Trophoblast cell (in vitro differentiated cells and primary cell): Measurements from ENCODE around the gene CARD10.
A peak's percentile ranks its signal among the peaks of the same experiment; 100 is the strongest.

Source experiments
- DNase-seq, 2 donors: peaks; one replicate each; pipeline ENCODE4 v3.0.0-alpha.2; 2016
- H2AFZ ChIP-seq: 2 replicates; pipeline ENCODE4 v1.6.1; 2013; ENCODE audit warnings: low read length, moderate library complexity, mild to moderate bottlenecking; ENCODE audit not compliant: insufficient read depth, poor library complexity
- H2AK5ac ChIP-seq: 2 replicates; pipeline ENCODE4 v1.6.1; 2013; ENCODE audit warnings: mild to moderate bottlenecking, low read length
- H2BK120ac ChIP-seq: 2 replicates; pipeline ENCODE4 v1.6.1; 2013; ENCODE audit warnings: low read length, mild to moderate bottlenecking, moderate library complexity; ENCODE audit not compliant: insufficient read depth, poor library complexity
- H2BK12ac ChIP-seq: 2 replicates; pipeline ENCODE4 v1.6.1; 2013; ENCODE audit warnings: mild to moderate bottlenecking, low read length, moderate library complexity
- H2BK5ac ChIP-seq: 2 replicates; pipeline ENCODE4 v1.6.1; 2013; ENCODE audit warnings: low read length, low read depth, moderate library complexity, mild to moderate bottlenecking; ENCODE audit not compliant: poor library complexity
- H3K14ac ChIP-seq: 2 replicates; pipeline ENCODE4 v1.6.1; 2013; ENCODE audit warnings: mild to moderate bottlenecking, low read length
- H3K18ac ChIP-seq: 2 replicates; pipeline ENCODE4 v1.6.1; 2013; ENCODE audit warnings: mild to moderate bottlenecking, low read length
- H3K23ac ChIP-seq: 2 replicates; pipeline ENCODE4 v1.6.1; 2013; ENCODE audit warnings: low read length
- H3K27ac ChIP-seq: 2 replicates; pipeline ENCODE4 v1.5.1; 2013; ENCODE audit warnings: low read depth, mild to moderate bottlenecking, inconsistent platforms, low read length, moderate library complexity
- H3K27me3 ChIP-seq: 2 replicates; pipeline ENCODE4 v1.6.1; 2013; ENCODE audit warnings: inconsistent platforms, mild to moderate bottlenecking, low read length, moderate library complexity; ENCODE audit not compliant: insufficient read depth
- H3K36me3 ChIP-seq, 2 experiments: 1 replicate in 1 of 2; 2 replicates in 1 of 2; pipeline ENCODE4 v1.6.1; 2013; ENCODE audit warnings: low read length in 2 of 2, mild to moderate bottlenecking in 2 of 2, moderate library complexity in 1 of 2; ENCODE audit not compliant: insufficient read depth in 2 of 2, control insufficient read depth in 1 of 2
- H3K4ac ChIP-seq: 2 replicates; pipeline ENCODE4 v1.6.1; 2013; ENCODE audit warnings: low read depth, mild to moderate bottlenecking, low read length, moderate library complexity
- H3K4me1 ChIP-seq, 2 experiments: 1 replicate in 1 of 2; 2 replicates in 1 of 2; pipeline ENCODE4 v1.6.1; 2013; ENCODE audit warnings: low read length in 2 of 2, mild to moderate bottlenecking in 2 of 2, moderate library complexity in 1 of 2; ENCODE audit not compliant: insufficient read depth in 2 of 2, control insufficient read depth in 1 of 2
- H3K4me2 ChIP-seq: 2 replicates; pipeline ENCODE4 v1.6.1; 2013; ENCODE audit warnings: inconsistent platforms, mild to moderate bottlenecking, low read length, moderate library complexity
- H3K4me3 ChIP-seq: 2 replicates; pipeline ENCODE4 v1.5.1; 2013; ENCODE audit warnings: mild to moderate bottlenecking, low read depth, low read length, inconsistent platforms
- H3K79me1 ChIP-seq: one replicate; pipeline ENCODE4 v1.6.1; 2013; ENCODE audit warnings: low read length
- H3K79me2 ChIP-seq: 2 replicates; pipeline ENCODE4 v1.6.1; 2013; ENCODE audit warnings: low read length, mild to moderate bottlenecking; ENCODE audit not compliant: control insufficient read depth, insufficient read depth, poor library complexity
- H3K9ac ChIP-seq: 2 replicates; pipeline ENCODE4 v1.6.1; 2013; ENCODE audit warnings: mild to moderate bottlenecking, low read length
- H3K9me3 ChIP-seq: 2 replicates; pipeline ENCODE4 v1.6.1; 2013; ENCODE audit warnings: low read depth, mild to moderate bottlenecking, control low read depth, inconsistent platforms, low read length; ENCODE audit not compliant: insufficient read depth
- H4K12ac ChIP-seq: 2 replicates; pipeline ENCODE4 v1.6.1; 2013; ENCODE audit warnings: low read depth, mild to moderate bottlenecking, low read length, moderate library complexity
- H4K8ac ChIP-seq: 2 replicates; pipeline ENCODE4 v1.6.1; 2013; ENCODE audit warnings: low read depth, mild to moderate bottlenecking, low read length, moderate library complexity
- H4K91ac ChIP-seq: one replicate; pipeline ENCODE4 v1.6.1; 2013; ENCODE audit warnings: low read depth, mild to moderate bottlenecking, low read length, moderate library complexity
- WGBS: extraction: QIAGEN DNeasy Blood & Tissue Kit; methylation state at CpG from one replicate; pipeline ENCODE4 v1.1.7; 2013; ENCODE audit warnings: missing lambda C conversion rate; ENCODE audit not compliant: insufficient read length, insufficient coverage; ENCODE audit errors: extremely low coverage; 5-methylcytosine and 5-hydroxymethylcytosine counted together

The CARD10 gene

DNA sequence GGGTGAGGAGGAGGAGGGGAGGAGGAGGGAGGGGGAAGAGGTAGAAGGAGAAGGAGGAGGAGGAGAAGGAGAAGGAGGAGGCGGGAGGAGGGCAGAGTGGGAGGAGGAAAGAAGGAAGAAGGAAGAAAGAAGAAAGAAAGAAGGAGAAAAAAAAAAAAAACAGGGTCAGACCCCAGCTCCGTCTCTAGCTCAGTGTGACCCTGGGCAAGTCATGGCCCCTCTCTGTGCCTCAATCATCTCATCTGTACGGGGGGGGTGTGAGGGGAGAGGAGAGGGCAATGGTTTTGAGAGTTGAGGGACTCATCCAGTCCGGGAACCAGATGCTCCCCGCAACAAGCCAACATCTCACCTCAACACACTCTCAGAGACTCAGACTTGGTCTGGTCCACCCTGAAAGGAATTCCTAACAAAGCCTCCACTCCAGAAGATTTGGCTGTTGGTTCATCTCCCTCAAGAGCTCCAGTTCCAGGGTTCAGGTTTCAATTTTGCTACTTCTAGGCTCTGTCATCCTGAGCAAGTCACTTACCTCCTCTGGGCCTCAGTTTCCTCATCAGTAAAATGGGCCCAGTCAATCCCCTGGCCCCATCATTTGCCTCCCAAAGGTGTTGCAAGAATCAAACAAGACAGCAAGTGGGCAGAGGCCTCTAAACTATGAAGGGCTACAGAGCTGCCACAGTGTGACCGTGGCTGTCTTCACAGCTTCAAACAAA lies 7.7 kb downstream of the CARD10 start:
- no peak overlapping the region for H2AK5ac ChIP-seq
- peak overlapping the region; percentile 66 for H2BK12ac ChIP-seq
- H3K4me2 ChIP-seq: no peak overlapping the region
- no peak overlapping the region for H3K27ac ChIP-seq
- H3K4ac ChIP-seq: no peak overlapping the region
- H2BK120ac ChIP-seq: no peak overlapping the region
- H3K9ac ChIP-seq: no peak overlapping the region
- peaks cover 3 to 4% of the 10 kb centered on the region in 2 experiments for H3K36me3 ChIP-seq
- no peak overlapping the region for H4K91ac ChIP-seq
- H3K79me1 ChIP-seq: peaks cover 3% of the 10 kb centered on the region
- H2BK5ac ChIP-seq: no peak overlapping the region
- no peak overlapping the region for H4K12ac ChIP-seq
- H3K14ac ChIP-seq: no peak overlapping the region
- H2AFZ ChIP-seq: no peak overlapping the region
- H3K4me3 ChIP-seq: no peak overlapping the region
- H3K27me3 ChIP-seq: no peaks in the 10 kb centered on the region
- no peak overlapping the region for H3K23ac ChIP-seq
- no peak overlapping the region for H3K18ac ChIP-seq
- peaks cover 20 to 23% of the 10 kb centered on the region in 2 experiments for H3K4me1 ChIP-seq
- WGBS: no CpG with 5 or more reads among the region's 6 CpGs
- no peak for DNase-seq
- no peak overlapping the region for H4K8ac ChIP-seq
- H3K79me2 ChIP-seq: no peaks in the 10 kb centered on the region
- H3K9me3 ChIP-seq: peaks cover 2% of the 10 kb centered on the region

DNA sequence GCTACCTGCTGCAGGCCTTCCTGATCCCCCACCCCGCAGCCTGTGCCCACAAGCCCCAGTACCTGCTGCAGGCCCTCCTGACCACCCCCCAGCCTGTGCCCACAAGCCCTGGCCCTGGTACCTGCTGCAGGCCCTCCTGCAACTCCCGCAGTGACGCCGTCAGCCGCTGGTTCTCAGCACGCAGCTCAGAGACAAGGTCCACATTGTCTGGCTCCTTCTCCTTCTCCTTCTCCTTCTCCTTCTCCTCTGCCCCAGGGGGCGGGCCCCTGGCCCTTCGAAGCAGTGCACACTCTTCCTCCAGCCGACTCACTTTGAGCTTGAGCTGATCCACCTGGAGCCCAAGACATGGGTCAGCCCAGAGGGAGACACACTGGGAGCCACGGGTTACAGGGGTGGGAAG lies 9.1 kb downstream of the CARD10 start:
- Histone ChIP-seq H2AK5ac (no peak overlapping the region), H3K9me3 (peaks cover 2% of the 10 kb centered on the region), H4K8ac (no peak overlapping the region), H3K36me3 (peaks cover 3 to 4% of the 10 kb centered on the region in 2 experiments), H3K79me1 (peaks cover 3% of the 10 kb centered on the region), H3K4ac (no peak overlapping the region), H3K18ac (no peak overlapping the region), H4K91ac (no peak overlapping the region), H3K23ac (no peak overlapping the region), H3K79me2 (no peaks in the 10 kb centered on the region), H3K9ac (no peak overlapping the region), H3K27me3 (no peaks in the 10 kb centered on the region), H3K4me1 (peaks cover 20 to 23% of the 10 kb centered on the region in 2 experiments), H4K12ac (no peak overlapping the region), H3K27ac (no peak overlapping the region), H2BK12ac (no peak overlapping the region), H3K14ac (no peak overlapping the region), H2BK120ac (no peak overlapping the region), H3K4me3 (no peak overlapping the region), H2AFZ (no peak overlapping the region), H3K4me2 (no peak overlapping the region), H2BK5ac (no peak overlapping the region)
- no CpG with 5 or more reads among the region's 10 CpGs for WGBS
- DNase-seq: no peak

DNA sequence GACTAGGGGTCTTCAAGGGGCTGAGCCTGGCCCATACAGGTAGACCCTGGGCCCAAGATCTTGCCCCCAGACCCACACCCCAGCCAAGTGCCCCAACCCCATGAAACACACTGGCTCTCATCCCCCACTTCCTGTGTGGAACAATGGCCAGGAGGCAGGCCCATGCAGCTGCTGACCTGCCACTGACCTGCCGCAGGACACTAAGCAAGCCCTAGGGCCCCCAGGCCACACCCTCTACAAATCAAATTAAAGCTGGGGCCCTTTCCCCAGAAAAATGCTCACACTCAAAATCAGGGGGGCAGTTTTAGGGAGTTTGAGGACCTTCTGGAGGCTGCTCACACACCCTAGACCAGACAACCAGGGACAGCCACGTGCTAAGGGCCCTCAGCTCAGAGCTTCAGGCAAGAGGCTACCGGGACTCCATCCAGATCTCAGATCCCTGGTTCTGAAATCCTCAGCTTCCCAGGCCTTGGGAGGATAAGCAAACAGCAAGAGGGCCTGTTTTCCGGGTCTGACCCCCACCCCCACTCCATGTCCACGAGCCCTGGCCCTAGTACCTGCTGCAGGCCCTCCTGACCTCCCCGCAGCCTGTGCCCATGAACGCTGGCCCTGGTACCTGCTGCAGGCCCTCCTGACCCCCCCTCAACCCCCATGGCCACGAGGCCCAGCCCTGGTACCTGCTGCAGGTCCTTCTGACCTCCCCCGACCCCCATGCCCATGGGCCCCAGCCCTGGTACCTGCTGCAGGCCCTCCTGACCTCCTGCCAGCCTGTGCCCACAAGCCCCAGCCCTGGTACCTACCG lies 10.0 kb downstream of the CARD10 start:
- Histone ChIP-seq H2AK5ac (peak overlapping the region; percentile 26), H4K91ac (no peak overlapping the region), H3K36me3 (peaks cover 6 to 8% of the 10 kb centered on the region in 2 experiments), H3K9ac (no peak overlapping the region), H3K27me3 (no peaks in the 10 kb centered on the region), H2BK120ac (no peak overlapping the region), H4K12ac (no peak overlapping the region), H3K79me1 (peaks cover 3% of the 10 kb centered on the region), H3K79me2 (no peaks in the 10 kb centered on the region), H2AFZ (no peak overlapping the region), H3K18ac (no peak overlapping the region), H3K23ac (no peak overlapping the region), H3K14ac (no peak overlapping the region), H3K9me3 (peaks cover 5% of the 10 kb centered on the region), H2BK5ac (no peak overlapping the region), H3K4ac (no peak overlapping the region), H4K8ac (no peak overlapping the region), H3K4me3 (no peak overlapping the region), H2BK12ac (no peak overlapping the region), H3K27ac (no peak overlapping the region), H3K4me2 (no peak overlapping the region), H3K4me1 (peaks cover 20 to 23% of the 10 kb centered on the region in 2 experiments)
- WGBS: no CpG with 5 or more reads among the region's 10 CpGs
- DNase-seq: no peak

DNA sequence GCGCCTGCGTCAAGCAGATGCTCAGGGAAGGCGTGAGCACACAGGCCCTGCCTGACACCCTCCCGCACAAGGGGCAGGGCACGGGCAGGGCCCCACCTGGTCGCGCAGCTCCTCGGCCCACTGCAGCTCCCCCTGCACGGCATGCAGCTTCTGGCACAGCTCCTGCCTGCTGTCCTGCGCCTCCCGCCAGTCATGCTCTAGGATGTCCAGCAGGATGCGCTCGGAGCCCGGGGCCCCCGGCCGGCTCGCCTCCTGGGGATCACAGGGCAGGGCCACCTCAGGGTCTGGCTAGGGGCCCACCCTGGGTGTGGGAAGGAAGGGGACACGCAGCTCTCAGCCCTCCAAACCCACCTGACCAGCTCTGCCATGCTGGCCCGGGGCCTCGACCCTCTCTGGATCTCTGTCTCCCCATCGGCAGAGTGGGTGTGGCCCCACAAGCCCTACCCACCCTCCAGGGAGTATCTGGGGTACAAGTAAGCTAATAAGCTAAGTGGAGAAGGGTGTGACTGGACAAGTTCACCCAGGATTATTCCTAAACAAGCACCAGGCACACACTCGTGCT lies 10.7 kb downstream of the CARD10 start:
- DNase-seq: no peak
- peaks cover 3% of the 10 kb centered on the region for H3K79me1 ChIP-seq
- H3K9ac ChIP-seq: no peak overlapping the region
- no peaks in the 10 kb centered on the region for H3K27me3 ChIP-seq
- peaks cover 9 to 11% of the 10 kb centered on the region in 2 experiments for H3K36me3 ChIP-seq
- no peak overlapping the region for H3K27ac ChIP-seq
- H2AK5ac ChIP-seq: peak overlapping the region; percentile 45
- peaks cover 20 to 23% of the 10 kb centered on the region in 2 experiments for H3K4me1 ChIP-seq
- no peak overlapping the region for H3K14ac ChIP-seq
- no peak overlapping the region for H2BK12ac ChIP-seq
- no peak overlapping the region for H2BK120ac ChIP-seq
- no peak overlapping the region for H3K4ac ChIP-seq
- no peak overlapping the region for H4K12ac ChIP-seq
- H2BK5ac ChIP-seq: no peak overlapping the region
- peaks cover 5% of the 10 kb centered on the region for H3K9me3 ChIP-seq
- H2AFZ ChIP-seq: no peak overlapping the region
- no peak overlapping the region for H3K23ac ChIP-seq
- H4K91ac ChIP-seq: no peak overlapping the region
- H3K79me2 ChIP-seq: no peaks in the 10 kb centered on the region
- H3K18ac ChIP-seq: peak overlapping the region; percentile 11
- no peak overlapping the region for H4K8ac ChIP-seq
- H3K4me2 ChIP-seq: no peak overlapping the region
- no peak overlapping the region for H3K4me3 ChIP-seq
- WGBS: no CpG with 5 or more reads among the region's 22 CpGs
